Keratinocyte (primary cell): ENCODE results near the gene AFF4.

Experiments used
- EZH2 ChIP-seq: IDR thresholded peaks from one replicate; pipeline ENCODE4 v1.6.1; 2012; ENCODE audit warnings: inconsistent platforms, mild to moderate bottlenecking, low read length, moderate library complexity
- TF ChIP-seq, protein P1 (sequence below), 3 experiments: IDR thresholded peaks in 1 of 3; conservative IDR thresholded peaks in 1 of 3; optimal IDR thresholded peaks in 1 of 3; 2 replicates in 2 of 3; 3 replicates in 1 of 3; pipeline versions ENCODE3 to v1.5.1; 2011; ENCODE audit warnings: low read length in 3 of 3, mild to moderate bottlenecking in 3 of 3, moderate library complexity in 2 of 3, control low read depth in 1 of 3, inconsistent platforms in 1 of 3; ENCODE audit not compliant: insufficient read depth in 2 of 3; ENCODE audit errors: extremely low read depth in 1 of 3

DNA sequence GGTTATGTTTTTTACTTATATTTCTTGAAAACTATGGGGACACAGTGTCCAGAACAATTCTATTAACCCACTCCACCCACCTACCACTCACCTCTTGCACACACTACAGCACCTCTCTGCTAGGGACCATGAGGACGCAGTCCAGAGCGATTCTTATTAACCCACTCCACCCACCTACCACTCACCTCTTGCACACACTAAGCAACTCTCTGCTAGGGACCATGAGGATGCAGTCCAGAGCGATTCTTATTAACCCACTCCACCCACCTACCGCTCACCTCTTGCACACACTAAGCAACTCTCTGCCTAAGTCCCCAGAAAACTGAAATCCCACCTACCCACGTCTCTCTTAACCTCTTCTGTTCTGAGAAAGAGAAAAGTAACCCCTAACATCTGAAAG lies 130.8 kb downstream of the AFF4 start:
- TF ChIP-seq, protein P1, sequence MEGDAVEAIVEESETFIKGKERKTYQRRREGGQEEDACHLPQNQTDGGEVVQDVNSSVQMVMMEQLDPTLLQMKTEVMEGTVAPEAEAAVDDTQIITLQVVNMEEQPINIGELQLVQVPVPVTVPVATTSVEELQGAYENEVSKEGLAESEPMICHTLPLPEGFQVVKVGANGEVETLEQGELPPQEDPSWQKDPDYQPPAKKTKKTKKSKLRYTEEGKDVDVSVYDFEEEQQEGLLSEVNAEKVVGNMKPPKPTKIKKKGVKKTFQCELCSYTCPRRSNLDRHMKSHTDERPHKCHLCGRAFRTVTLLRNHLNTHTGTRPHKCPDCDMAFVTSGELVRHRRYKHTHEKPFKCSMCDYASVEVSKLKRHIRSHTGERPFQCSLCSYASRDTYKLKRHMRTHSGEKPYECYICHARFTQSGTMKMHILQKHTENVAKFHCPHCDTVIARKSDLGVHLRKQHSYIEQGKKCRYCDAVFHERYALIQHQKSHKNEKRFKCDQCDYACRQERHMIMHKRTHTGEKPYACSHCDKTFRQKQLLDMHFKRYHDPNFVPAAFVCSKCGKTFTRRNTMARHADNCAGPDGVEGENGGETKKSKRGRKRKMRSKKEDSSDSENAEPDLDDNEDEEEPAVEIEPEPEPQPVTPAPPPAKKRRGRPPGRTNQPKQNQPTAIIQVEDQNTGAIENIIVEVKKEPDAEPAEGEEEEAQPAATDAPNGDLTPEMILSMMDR (optimal IDR thresholded peaks at IDR 0.05 in 1 of 3, IDR thresholded peaks at IDR 0.05 in 1 of 3, conservative IDR thresholded peaks at IDR 0.05 in 1 of 3; ENCODE audit: extremely low read depth in 1 of 3, insufficient read depth in 2 of 3, low read length in 3 of 3) = no peak
- TF ChIP-seq EZH2 = no peak
